ENCODE measurements around the gene NOL12.
"Not testable (repeated sequence)": the region's sequence is repeated elsewhere in the genome, so short reads cannot be mapped to it uniquely, and the experiment has no call there.

The NOL12 gene

GRCh38 chr22:37681001-37681424, 5.1 kb upstream of the NOL12 start:
- H3K4me3 ChIP-seq (ENCODE audit: low read length), result no peak overlapping the region
- peak; percentile 16 for DNase-seq (ENCODE audit: low read depth)
- TF ChIP-seq, protein P1, sequence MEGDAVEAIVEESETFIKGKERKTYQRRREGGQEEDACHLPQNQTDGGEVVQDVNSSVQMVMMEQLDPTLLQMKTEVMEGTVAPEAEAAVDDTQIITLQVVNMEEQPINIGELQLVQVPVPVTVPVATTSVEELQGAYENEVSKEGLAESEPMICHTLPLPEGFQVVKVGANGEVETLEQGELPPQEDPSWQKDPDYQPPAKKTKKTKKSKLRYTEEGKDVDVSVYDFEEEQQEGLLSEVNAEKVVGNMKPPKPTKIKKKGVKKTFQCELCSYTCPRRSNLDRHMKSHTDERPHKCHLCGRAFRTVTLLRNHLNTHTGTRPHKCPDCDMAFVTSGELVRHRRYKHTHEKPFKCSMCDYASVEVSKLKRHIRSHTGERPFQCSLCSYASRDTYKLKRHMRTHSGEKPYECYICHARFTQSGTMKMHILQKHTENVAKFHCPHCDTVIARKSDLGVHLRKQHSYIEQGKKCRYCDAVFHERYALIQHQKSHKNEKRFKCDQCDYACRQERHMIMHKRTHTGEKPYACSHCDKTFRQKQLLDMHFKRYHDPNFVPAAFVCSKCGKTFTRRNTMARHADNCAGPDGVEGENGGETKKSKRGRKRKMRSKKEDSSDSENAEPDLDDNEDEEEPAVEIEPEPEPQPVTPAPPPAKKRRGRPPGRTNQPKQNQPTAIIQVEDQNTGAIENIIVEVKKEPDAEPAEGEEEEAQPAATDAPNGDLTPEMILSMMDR (IDR thresholded peaks at IDR 0.05; ENCODE audit: insufficient read depth, low read depth, low read length, missing control alignments), result no peak

GRCh38 chr22:37681556-37682049, 4.5 kb upstream of the NOL12 start:
- DNase-seq (ENCODE audit: low read depth), result peak; percentile 81

DNA sequence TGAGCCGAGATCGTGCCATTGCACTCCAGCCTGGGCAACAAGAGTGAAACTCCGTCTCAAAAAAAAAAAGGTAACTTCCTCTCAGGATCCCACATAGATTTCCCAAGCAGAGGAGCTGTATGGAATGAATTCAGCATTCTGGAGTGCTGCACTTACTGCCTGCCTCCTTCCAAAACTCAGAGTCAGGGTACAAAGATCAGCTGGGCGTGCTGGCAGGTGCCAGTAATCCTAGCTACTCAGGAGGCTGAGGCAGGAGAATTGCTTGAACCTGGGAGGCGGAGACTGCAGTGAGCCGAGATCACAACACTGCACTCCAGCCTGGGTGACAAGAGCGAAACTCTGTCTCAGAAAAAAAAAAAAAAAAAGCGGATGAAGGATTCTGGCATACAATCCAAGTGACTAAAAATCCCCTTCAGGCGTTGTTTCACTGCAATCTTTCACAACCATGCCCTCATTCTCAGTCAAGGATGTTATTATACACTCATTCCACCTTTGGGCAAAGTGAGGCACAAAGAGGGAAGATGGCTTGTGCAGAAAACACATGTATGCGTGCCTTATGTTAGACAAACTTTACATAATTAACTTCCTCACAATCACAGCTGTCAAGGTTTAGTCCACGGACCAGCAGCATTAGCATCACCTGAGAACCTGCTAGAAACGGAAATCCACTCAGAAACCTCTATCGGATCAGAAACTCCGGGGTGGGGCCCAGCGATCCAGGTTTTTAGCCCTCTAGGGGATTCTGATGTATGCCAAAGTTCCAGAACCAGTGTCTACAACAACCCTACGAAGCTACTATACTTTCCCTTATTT, 1.1 kb upstream of the NOL12 start:
- DNase-seq (ENCODE audit: low read depth), result peak; percentile 93
- TF ChIP-seq, protein P1 (IDR thresholded peaks at IDR 0.05; ENCODE audit: insufficient read depth, low read depth, low read length, missing control alignments), result no peak
- H3K4me3 ChIP-seq (ENCODE audit: low read length), result no peak overlapping the region

More at GRCh38 chr22:37681556-37682049, 4.5 kb upstream of the NOL12 start:
- TF ChIP-seq, protein P1 (IDR thresholded peaks at IDR 0.05; ENCODE audit: insufficient read depth, low read depth, low read length, missing control alignments), result peak; percentile 88
- H3K4me3 ChIP-seq (ENCODE audit: low read length), result no peak overlapping the region

GRCh38 chr22:37690407-37690806, 4.3 kb downstream of the NOL12 start:
- peak; percentile 61 for DNase-seq (ENCODE audit: low read depth)

DNA sequence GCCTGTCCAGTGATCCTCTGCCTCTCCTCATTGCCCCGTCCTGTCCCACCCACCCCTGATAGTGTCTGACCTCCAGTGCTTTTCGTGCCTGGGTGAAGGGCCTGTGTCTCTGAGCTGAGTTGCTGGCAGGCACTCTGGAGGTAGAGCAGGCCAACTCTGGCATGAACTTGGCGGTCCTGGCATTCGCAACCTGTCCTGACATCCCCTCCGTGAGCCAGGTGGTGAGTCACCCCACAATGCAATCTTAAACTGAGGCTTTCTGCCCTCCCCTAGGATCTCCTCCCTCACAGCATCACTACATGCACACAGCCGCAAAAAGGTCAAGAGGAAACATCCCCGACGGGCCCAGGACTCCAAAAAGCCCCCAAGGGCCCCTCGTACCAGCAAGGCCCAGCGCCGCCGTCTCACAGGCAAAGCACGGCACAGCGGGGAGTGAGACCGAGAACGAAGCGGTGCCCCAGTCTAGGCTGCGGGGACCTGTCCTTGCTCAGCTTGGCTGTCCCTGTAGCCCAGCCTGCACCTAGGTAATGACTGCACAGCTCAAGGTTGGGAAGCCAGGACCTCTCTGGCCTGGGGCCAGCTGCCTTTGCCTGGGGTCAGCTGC, 4.9 kb downstream of the NOL12 start:
- no peak overlapping the region for H3K4me3 ChIP-seq (ENCODE audit: low read length)
- peak; percentile 94 for DNase-seq (ENCODE audit: low read depth)
- TF ChIP-seq, protein P1 (IDR thresholded peaks at IDR 0.05; ENCODE audit: insufficient read depth, low read depth, low read length, missing control alignments), result no peak

More at GRCh38 chr22:37690407-37690806, 4.3 kb downstream of the NOL12 start:
- H3K4me3 ChIP-seq (ENCODE audit: low read length), result no peak overlapping the region
- TF ChIP-seq, protein P1 (IDR thresholded peaks at IDR 0.05; ENCODE audit: insufficient read depth, low read depth, low read length, missing control alignments), result no peak

DNA sequence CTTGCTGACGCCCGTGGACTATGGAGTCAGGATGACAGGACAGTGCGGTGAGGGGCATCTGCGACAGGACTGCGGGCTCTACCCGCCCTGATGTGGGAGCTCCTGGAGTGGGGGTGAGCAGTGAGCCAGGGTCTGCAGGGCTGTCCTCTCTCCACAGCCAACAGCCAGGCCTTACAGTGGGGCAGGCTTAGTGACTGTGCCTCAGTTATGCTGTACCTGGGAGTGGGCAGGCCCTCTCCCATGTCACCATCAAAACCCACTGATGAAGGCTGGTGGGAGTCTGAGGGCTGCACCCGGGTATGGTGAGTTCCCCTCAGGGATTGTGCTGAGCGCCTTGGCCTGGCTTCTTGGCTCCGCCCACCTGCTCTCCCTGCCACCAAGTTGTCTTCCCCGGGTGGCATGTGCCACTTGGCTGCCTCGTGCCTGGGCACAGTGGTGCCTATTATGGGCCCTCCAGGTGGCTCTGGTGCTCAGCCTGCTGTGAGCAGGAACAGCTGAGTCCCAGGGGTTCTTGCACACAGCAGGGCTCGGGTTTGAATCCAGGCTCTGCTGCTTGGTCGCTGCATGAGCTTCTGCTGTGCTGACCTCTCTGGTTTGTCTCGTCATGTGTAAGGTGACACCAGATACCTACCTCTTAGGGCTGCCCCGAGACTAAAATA, 6.6 kb downstream of the NOL12 start:
- no peak overlapping the region for H3K4me3 ChIP-seq (ENCODE audit: low read length)
- TF ChIP-seq, protein P1 (IDR thresholded peaks at IDR 0.05; ENCODE audit: insufficient read depth, low read depth, low read length, missing control alignments), result no peak
- DNase-seq (ENCODE audit: low read depth), result no peak

DNA sequence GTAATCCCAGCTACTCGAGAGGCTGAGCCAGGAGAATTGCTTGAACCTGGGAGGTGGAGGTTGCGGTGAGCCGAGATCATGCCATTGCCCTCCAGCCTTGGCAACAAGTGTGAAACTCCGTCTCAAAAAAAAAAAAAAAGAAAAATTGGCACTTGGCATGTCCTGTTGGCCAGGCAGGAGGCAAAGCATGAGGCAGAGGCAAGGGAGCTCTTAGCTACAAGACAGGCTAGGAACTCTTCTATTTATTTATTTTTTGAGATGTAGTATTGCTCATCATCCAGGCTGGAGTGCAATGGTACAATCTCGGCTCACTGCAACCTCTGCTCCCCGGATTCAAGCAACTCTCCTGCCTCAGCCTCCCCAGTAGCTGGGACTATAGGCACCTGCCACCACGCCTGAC, 8.0 kb downstream of the NOL12 start:
- H3K4me3 ChIP-seq (ENCODE audit: low read length); DNase-seq (ENCODE audit: low read depth): not testable (repeated sequence)

- H3K4me3 ChIP-seq (ENCODE audit: low read length), result peak overlapping the region; percentile 18
- not testable (repeated sequence) for DNase-seq (ENCODE audit: low read depth)
Observed at GRCh38 chr22:37696260-37696656, 10.1 kb downstream of the NOL12 start.
